K562 (cell line): ENCODE results near the gene NPR2. TPM values are rescaled to one million over a fixed set of nuclear protein-coding genes. Genes with fewer than 3 reads are reported as not detected.

Experiments
- MBD2 ChIP-seq: sonication (generic); IDR thresholded peaks from 2 replicates; pipeline ENCODE4 v1.6.1; 2016; ENCODE audit warnings: low read depth, borderline replicate concordance
- SMARCC2 ChIP-seq: fragments of 450-650 bp; IDR thresholded peaks from 2 replicates; pipeline ENCODE4 v1.6.1; 2017; ENCODE audit warnings: antibody characterized with exemption, moderate library complexity, mild to moderate bottlenecking, low read depth
- STAT6 ChIP-seq: sonication (generic); formaldehyde crosslinking; IDR thresholded peaks from 2 replicates; pipeline ENCODE4 v1.8.1; 2023; ENCODE audit warnings: mild to moderate bottlenecking, missing genetic modification reagents
- ZBTB40 ChIP-seq, 2 experiments: fragments of 450-650 bp in 1 of 2; sonication (generic) in 1 of 2; formaldehyde crosslinking in 1 of 2; IDR thresholded peaks; 2 replicates each; pipeline versions ENCODE4 v1.7.1 to v1.9.0; 2016 to 2022; ENCODE audit warnings: inconsistent platforms in 1 of 2, mild to moderate bottlenecking in 1 of 2, missing genetic modification reagents in 1 of 2
- ZNF518B ChIP-seq: fragments of 250-450 bp; sonication (Bioruptor Pico); IDR thresholded peaks from 2 replicates; pipeline ENCODE4 v1.5.0; 2021; ENCODE audit warnings: mild to moderate bottlenecking, moderate library complexity
- ZNF592 ChIP-seq: fragments of 450-650 bp; IDR thresholded peaks from 2 replicates; pipeline ENCODE4 v1.6.1; 2017; ENCODE audit warnings: antibody characterized with exemption, mild to moderate bottlenecking
- polyA plus RNA-seq, 8 experiments: library from polyadenylated mRNA; depleted of rRNA in 4 of 8; stranded (reverse) in 5 of 8; unstranded in 3 of 8; fragments of >200 nt; fragmentation: Nextera tagmentation in 2 of 8; fragmentation: Illumina TruSeq in 1 of 8; extraction: Ambion mirVana in 2 of 8; extraction: Trizol in 1 of 8; gene quantifications; 2 replicates each; pipeline versions ENCODE4 v1.2.1 to v1.2.3, GENCODE V29; 2011 to 2014; ENCODE audit warnings: inconsistent platforms in 1 of 8, missing spikeins in 1 of 8
- total RNA-seq, 7 experiments: library from RNA; depleted of rRNA in 6 of 7; stranded (reverse); fragments of >200 nt in 6 of 7; fragmentation: Illumina TruSeq in 2 of 7; extraction: Trizol in 2 of 7; gene quantifications; 2 replicates each; pipeline versions ENCODE4 v1.2.1 to v1.2.3, GENCODE V29; 2011 to 2021; ENCODE audit warnings: low replicate concordance in 1 of 7

The NPR2 gene
- total and polyA plus RNA-seq, 9 of the 15 experiments (the other 6 are each of a cell fraction or from before 2014, with no cell fraction given): 2.4 to 12.9 (median 6.0) TPM

GRCh38 chr9:35748858-35749514 is 42.4 kb upstream of the NPR2 start, which contains the start of the genes GBA2 and RGP1 (continued):
- TF ChIP-seq ZBTB40 (IDR thresholded peaks at IDR 0.05) (peak; percentile 91), ZBTB40 (CRISPR knock-in tag; IDR thresholded peaks at IDR 0.05) (no peak), ZNF518B (CRISPR knock-in tag) (no peak), ZNF592 (no peak), SMARCC2 (no peak), MBD2 (no peak), STAT6 (CRISPR knock-in tag) (no peak)
